HepG2 (cell line): ENCODE results near the gene DHX16. TPM values are rescaled to one million over a fixed set of nuclear protein-coding genes. Genes with fewer than 3 reads are reported as not detected.
A peak's percentile ranks its signal among the peaks of the same experiment; 100 is the strongest.

Experiments used
- BCL6 ChIP-seq: IDR thresholded peaks from 2 replicates; pipeline ENCODE4 v1.6.1; 2016; ENCODE audit warnings: missing genetic modification reagents, missing compliant biosample characterization
- CENPT ChIP-seq: sonication (generic); formaldehyde crosslinking; IDR thresholded peaks from 2 replicates; pipeline ENCODE4 v1.8.0; 2022; ENCODE audit warnings: low read depth, mild to moderate bottlenecking, moderate library complexity, missing genetic modification reagents
- GLMP ChIP-seq: sonication (generic); formaldehyde crosslinking; IDR thresholded peaks from 2 replicates; pipeline ENCODE4 v1.9.0; 2021; ENCODE audit warnings: missing genetic modification reagents, mild to moderate bottlenecking, borderline replicate concordance
- IRF2 ChIP-seq: IDR thresholded peaks from 2 replicates; pipeline ENCODE4 v1.6.1; 2018; ENCODE audit warnings: missing genetic modification reagents, missing compliant biosample characterization
- KIAA2018 ChIP-seq: sonication (generic); formaldehyde crosslinking; IDR thresholded peaks from 2 replicates; pipeline ENCODE4 v1.5.0; 2020; ENCODE audit warnings: mild to moderate bottlenecking, missing genetic modification reagents, borderline replicate concordance
- KLF13 ChIP-seq: sonication (generic); formaldehyde crosslinking; IDR thresholded peaks from 2 replicates; pipeline ENCODE4 v1.4.0; 2020; ENCODE audit warnings: mild to moderate bottlenecking, missing genetic modification reagents
- KMT2B ChIP-seq: IDR thresholded peaks from 2 replicates; pipeline ENCODE4 v1.6.1; 2016; ENCODE audit warnings: missing genetic modification reagents, missing compliant biosample characterization
- MZF1 ChIP-seq: sonication (generic); formaldehyde crosslinking; IDR thresholded peaks from 2 replicates; pipeline ENCODE4 v1.8.1; 2023; ENCODE audit warnings: mild to moderate bottlenecking, missing genetic modification reagents, borderline replicate concordance
- PCBP2 ChIP-seq: fragments of 200-400 bp; formaldehyde crosslinking; optimal IDR thresholded peaks from 2 replicates; pipeline ENCODE3; 2018; ENCODE audit warnings: low read length, low read depth; ENCODE audit not compliant: poor library complexity, severe bottlenecking
- PRPF4 ChIP-seq: fragments of 200-400 bp; formaldehyde crosslinking; IDR thresholded peaks from 2 replicates; pipeline ENCODE4 v1.6.1; 2016; ENCODE audit warnings: low read length, low read depth; ENCODE audit not compliant: poor library complexity, severe bottlenecking
- RORA ChIP-seq: sonication (generic); formaldehyde crosslinking; IDR thresholded peaks from 2 replicates; pipeline ENCODE4 v1.5.0; 2020; ENCODE audit warnings: mild to moderate bottlenecking, missing genetic modification reagents, moderate library complexity
- SMYD3 ChIP-seq: sonication (generic); formaldehyde crosslinking; IDR thresholded peaks from 2 replicates; pipeline ENCODE4 v1.8.1; 2023; ENCODE audit warnings: mild to moderate bottlenecking, missing genetic modification reagents
- SP140L ChIP-seq: sonication (generic); formaldehyde crosslinking; IDR thresholded peaks from 2 replicates; pipeline ENCODE4 v1.4.0; 2020; ENCODE audit warnings: missing genetic modification reagents, borderline replicate concordance
- TRIM24 ChIP-seq: sonication (generic); formaldehyde crosslinking; IDR thresholded peaks from 2 replicates; pipeline ENCODE4 v1.8.0; 2022; ENCODE audit warnings: mild to moderate bottlenecking, missing genetic modification reagents
- ZBTB38 ChIP-seq: sonication (generic); formaldehyde crosslinking; IDR thresholded peaks from 2 replicates; pipeline ENCODE4 v1.5.1; 2020; ENCODE audit warnings: mild to moderate bottlenecking, missing genetic modification reagents
- ZNF557 ChIP-seq: sonication (generic); formaldehyde crosslinking; IDR thresholded peaks from 2 replicates; pipeline ENCODE4 v1.4.0; 2020; ENCODE audit warnings: missing genetic modification reagents
- ZNF776 ChIP-seq: sonication (generic); formaldehyde crosslinking; IDR thresholded peaks from 2 replicates; pipeline ENCODE4 v1.4.0; 2020; ENCODE audit warnings: mild to moderate bottlenecking, missing genetic modification reagents
- ZNF83 ChIP-seq: sonication (generic); formaldehyde crosslinking; IDR thresholded peaks from 2 replicates; pipeline ENCODE4 v1.4.0; 2020; ENCODE audit warnings: missing genetic modification reagents, mild to moderate bottlenecking, borderline replicate concordance
- ZSCAN5A ChIP-seq: sonication (generic); formaldehyde crosslinking; IDR thresholded peaks from 2 replicates; pipeline ENCODE4 v1.8.0; 2022; ENCODE audit warnings: mild to moderate bottlenecking, missing genetic modification reagents, borderline replicate concordance
- polyA plus RNA-seq, 8 experiments: library from polyadenylated mRNA; depleted of rRNA in 3 of 8; stranded (reverse) in 7 of 8; unstranded in 1 of 8; fragments of >200 nt; fragmentation: Illumina TruSeq in 4 of 8; extraction: Trizol in 4 of 8; gene quantifications; 2 replicates each; pipeline versions ENCODE4 v1.2.1 to v1.2.3, GENCODE V29; 2011 to 2016; ENCODE audit warnings: low read depth in 4 of 8, missing spikeins in 1 of 8, mixed read lengths in 1 of 8; ENCODE audit not compliant: insufficient read depth in 1 of 8
- total RNA-seq, 5 experiments: library from RNA; depleted of rRNA; stranded (reverse); fragments of >200 nt; fragmentation: Illumina TruSeq; extraction: Trizol; gene quantifications; 2 replicates each; pipeline ENCODE4 v1.2.3, GENCODE V29; 2016; ENCODE audit warnings: low read depth in 1 of 5

The DHX16 gene
- total and polyA plus RNA-seq, 2 of the 13 experiments (the other 11 are each of a cell fraction or from before 2014, with no cell fraction given) = 57.0 to 58.5 TPM

GRCh38 chr6:30672445-30673253, at the start of gene DHX16 (continued):
- TF ChIP-seq KIAA2018 (CRISPR knock-in tag) (0 out of 2 replicates have a peak, but pooled peaks have one; percentile 56), MZF1 (0 out of 2 replicates have a peak, but pooled peaks have one; percentile 80), ZNF776 (CRISPR knock-in tag) (no peak; the same call in 1 of the 2 replicates), KMT2B (CRISPR knock-in tag) (peak; percentile 93), ZSCAN5A (CRISPR knock-in tag) (peak; percentile 73; the same call in 1 of the 2 replicates), RORA (peak; percentile 41; the same call in 1 of the 2 replicates), KLF13 (CRISPR knock-in tag) (no peak), BCL6 (peak; percentile 74), CENPT (CRISPR knock-in tag) (0 out of 2 replicates have a peak, but pooled peaks have one; percentile 57), SP140L (CRISPR knock-in tag) (no peak), SMYD3 (peak; percentile 82; the same call in 1 of the 2 replicates), PRPF4 (no peak), PCBP2 (no peak), GLMP (CRISPR knock-in tag) (no peak), ZNF557 (CRISPR knock-in tag) (no peak), ZNF83 (CRISPR knock-in tag) (no peak), TRIM24 (CRISPR knock-in tag) (no peak), IRF2 (CRISPR knock-in tag) (peak; percentile 94), ZBTB38 (CRISPR knock-in tag) (no peak; the same call in 1 of the 2 replicates)
